GM23248 (cell line): ENCODE measurements around the gene SLC25A34. TPM values are rescaled to one million over a fixed set of nuclear protein-coding genes. Genes with fewer than 3 reads are reported as not detected.

Source experiments
- DNase-seq: peaks from one replicate; pipeline ENCODE4 v3.0.0-alpha.2; 2015
- H2AFZ ChIP-seq: fragments of 200-600 bp; sonication (generic); 2 replicates; pipeline ENCODE4 v1.6.1; 2016; ENCODE audit warnings: antibody characterized with exemption
- H3F3A ChIP-seq: fragments of 200-600 bp; sonication (generic); 2 replicates; pipeline ENCODE4 v1.6.1; 2016; ENCODE audit warnings: mild to moderate bottlenecking, antibody characterized with exemption, mixed run types; ENCODE audit not compliant: insufficient read depth
- H3K27ac ChIP-seq: fragments of 200-600 bp; sonication (generic); 2 replicates; pipeline ENCODE4 v1.5.1; 2016; ENCODE audit warnings: mild to moderate bottlenecking
- H3K27me3 ChIP-seq: fragments of 200-600 bp; sonication (generic); replicated peaks from 2 replicates; pipeline ENCODE4 v1.6.1; 2016; ENCODE audit warnings: mild to moderate bottlenecking; ENCODE audit not compliant: insufficient read depth
- H3K36me3 ChIP-seq: fragments of 200-600 bp; sonication (generic); 2 replicates; pipeline ENCODE4 v1.6.1; 2016; ENCODE audit warnings: low read depth, mild to moderate bottlenecking
- H3K4me1 ChIP-seq: fragments of 200-600 bp; sonication (generic); 2 replicates; pipeline ENCODE4 v1.6.1; 2016; ENCODE audit warnings: mild to moderate bottlenecking; ENCODE audit not compliant: insufficient read depth
- H3K4me2 ChIP-seq: fragments of 200-600 bp; sonication (generic); one replicate; pipeline ENCODE4 v1.6.1; 2016; ENCODE audit warnings: mild to moderate bottlenecking; ENCODE audit not compliant: unreplicated experiment
- H3K4me3 ChIP-seq: fragments of 200-600 bp; sonication (generic); 2 replicates; pipeline ENCODE4 v1.5.1; 2016; ENCODE audit warnings: mild to moderate bottlenecking
- H3K79me2 ChIP-seq: fragments of 200-600 bp; sonication (generic); 2 replicates; pipeline ENCODE4 v1.6.1; 2016; ENCODE audit warnings: mild to moderate bottlenecking; ENCODE audit not compliant: insufficient read depth
- H3K9ac ChIP-seq: fragments of 200-600 bp; sonication (generic); 2 replicates; pipeline ENCODE4 v1.6.1; 2016; ENCODE audit warnings: mild to moderate bottlenecking
- H3K9me2 ChIP-seq: fragments of 200-600 bp; sonication (generic); 2 replicates; pipeline ENCODE4 v1.6.1; 2016; ENCODE audit warnings: mixed run types, mild to moderate bottlenecking, moderate library complexity; ENCODE audit not compliant: insufficient read depth
- H3K9me3 ChIP-seq: fragments of 200-600 bp; sonication (generic); one replicate; pipeline ENCODE4 v1.6.1; 2017; ENCODE audit warnings: low read depth
- H4K20me1 ChIP-seq: fragments of 200-600 bp; sonication (generic); 2 replicates; pipeline ENCODE4 v1.6.0; 2016; ENCODE audit not compliant: insufficient read depth
- EZH2 ChIP-seq: fragments of 200-600 bp; sonication (generic); IDR thresholded peaks from 2 replicates; pipeline ENCODE4 v1.6.1; 2018; ENCODE audit warnings: antibody characterized with exemption, mild to moderate bottlenecking; ENCODE audit not compliant: insufficient read depth, poor library complexity, severe bottlenecking
- EZH2phosphoT487 ChIP-seq: fragments of 200-600 bp; sonication (generic); IDR thresholded peaks from 2 replicates; pipeline ENCODE4 v1.6.1; 2018; ENCODE audit warnings: antibody characterized with exemption, moderate library complexity, mild to moderate bottlenecking, low read depth; ENCODE audit not compliant: insufficient read depth
- WGBS, 2 experiments: methylation state at CpG; one replicate each; pipeline ENCODE4 v1.1.6; 2015 to 2017; ENCODE audit warnings: low lambda C conversion rate in 2 of 2, low coverage in 1 of 2; ENCODE audit errors: missing lambda C conversion rate in 2 of 2; 5-methylcytosine and 5-hydroxymethylcytosine counted together
- in situ Hi-C: fragments of 300-500 bp; cut with MboI; formaldehyde crosslinking; loops from 2 replicates; pipeline ENCODE4 v1.15.0; 2020
- polyA plus RNA-seq: library from polyadenylated mRNA; unstranded; fragments of >200 nt; fragmentation: Nextera tagmentation; extraction: Ambion mirVana; gene quantifications from 2 replicates; pipeline ENCODE4 v1.2.1, GENCODE V29; 2016
- total RNA-seq: library from RNA; depleted of rRNA; stranded (reverse); fragments of >200 nt; shearing (Covaris generic); gene quantifications from 2 replicates; pipeline ENCODE4 v1.2.3, GENCODE V29; 2014

SLC25A34 gene
- total and polyA plus RNA-seq, 2 experiments from 2014 or later: 0.20 to 0.54 TPM

DNA sequence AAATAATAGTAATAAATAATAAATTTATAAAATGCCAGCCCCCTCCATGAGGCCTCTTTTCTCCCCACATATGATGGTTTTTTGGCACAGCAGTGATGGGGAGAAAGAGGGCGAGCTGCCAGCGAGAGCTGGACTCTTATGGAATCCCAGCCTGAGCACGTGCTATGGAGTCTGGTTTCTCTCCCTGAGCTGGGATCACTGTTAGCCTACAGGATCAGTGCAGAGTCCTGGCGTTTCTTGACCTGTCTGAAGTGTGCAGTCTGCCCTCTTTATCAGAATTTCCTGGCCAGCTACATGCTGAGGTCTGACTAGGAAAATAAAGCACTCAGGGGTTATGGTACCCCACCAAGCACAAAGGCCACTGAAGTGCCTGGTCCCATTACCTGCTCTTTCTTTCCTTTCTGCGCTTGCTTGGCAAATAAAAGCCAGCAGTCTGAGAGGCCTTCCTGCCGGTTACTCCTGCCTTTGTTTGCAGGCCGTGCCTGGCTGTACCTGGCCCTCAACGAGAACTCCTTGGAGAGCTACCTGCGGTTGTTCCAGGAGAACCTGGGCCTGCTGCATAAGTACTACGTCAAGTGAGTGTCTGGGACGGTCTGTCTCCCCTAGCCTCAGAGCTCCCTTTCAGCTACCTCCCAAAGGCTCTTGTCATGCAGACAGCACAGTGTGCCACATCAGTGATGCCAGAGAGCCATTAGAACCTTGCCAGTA is 18.5 kb upstream of the SLC25A34 start:
- in situ Hi-C loops: no loop called here
- no peaks in the 10 kb centered on the region for H3K36me3 ChIP-seq

GRCh38 chr1:15718199-15718601 is 17.9 kb upstream of the SLC25A34 start:
- Histone ChIP-seq H3K9me2 (no peaks in the 10 kb centered on the region), H4K20me1 (no peaks in the 10 kb centered on the region; the same call in 1 of the 2 replicates), H3K4me3 (no peak overlapping the region), H3K9ac (no peak overlapping the region), H3F3A (no peaks in the 10 kb centered on the region), H2AFZ (no peak overlapping the region), H3K27ac (no peak overlapping the region), H3K36me3 (no peaks in the 10 kb centered on the region), H3K27me3 (no peaks in the 10 kb centered on the region), H3K4me2 (no peak overlapping the region), H3K9me3 (no peaks in the 10 kb centered on the region), H3K4me1 (peaks cover 10% of the 10 kb centered on the region), H3K79me2 (peaks cover 46% of the 10 kb centered on the region)
- in situ Hi-C loops: no loop called here
- TF ChIP-seq EZH2: no peak
- TF ChIP-seq EZH2phosphoT487: no peak
- WGBS, 2 experiments: 93 to 98% methylated on average over 8 of the region's 8 CpGs
- no peak for DNase-seq

More for the DNA sequence above, 18.5 kb upstream of the SLC25A34 start:
- no peak for TF ChIP-seq EZH2phosphoT487
- no peak for TF ChIP-seq EZH2
- H3K4me3 ChIP-seq: no peak overlapping the region
- no peak overlapping the region for H3K27ac ChIP-seq
- H3K79me2 ChIP-seq: peaks cover 52% of the 10 kb centered on the region
- H3K4me1 ChIP-seq: peaks cover 10% of the 10 kb centered on the region
- WGBS, 2 experiments: 97% methylated on average over 11 of the region's 11 CpGs
- no peaks in the 10 kb centered on the region for H3K9me2 ChIP-seq
- no peak overlapping the region for H2AFZ ChIP-seq
- no peaks in the 10 kb centered on the region for H3F3A ChIP-seq
- no peak overlapping the region for H3K9ac ChIP-seq
- no peak for DNase-seq
- H4K20me1 ChIP-seq: no peaks in the 10 kb centered on the region; the same call in 1 of the 2 replicates
- no peak overlapping the region for H3K4me2 ChIP-seq
- no peaks in the 10 kb centered on the region for H3K9me3 ChIP-seq
- H3K27me3 ChIP-seq: no peaks in the 10 kb centered on the region

DNA sequence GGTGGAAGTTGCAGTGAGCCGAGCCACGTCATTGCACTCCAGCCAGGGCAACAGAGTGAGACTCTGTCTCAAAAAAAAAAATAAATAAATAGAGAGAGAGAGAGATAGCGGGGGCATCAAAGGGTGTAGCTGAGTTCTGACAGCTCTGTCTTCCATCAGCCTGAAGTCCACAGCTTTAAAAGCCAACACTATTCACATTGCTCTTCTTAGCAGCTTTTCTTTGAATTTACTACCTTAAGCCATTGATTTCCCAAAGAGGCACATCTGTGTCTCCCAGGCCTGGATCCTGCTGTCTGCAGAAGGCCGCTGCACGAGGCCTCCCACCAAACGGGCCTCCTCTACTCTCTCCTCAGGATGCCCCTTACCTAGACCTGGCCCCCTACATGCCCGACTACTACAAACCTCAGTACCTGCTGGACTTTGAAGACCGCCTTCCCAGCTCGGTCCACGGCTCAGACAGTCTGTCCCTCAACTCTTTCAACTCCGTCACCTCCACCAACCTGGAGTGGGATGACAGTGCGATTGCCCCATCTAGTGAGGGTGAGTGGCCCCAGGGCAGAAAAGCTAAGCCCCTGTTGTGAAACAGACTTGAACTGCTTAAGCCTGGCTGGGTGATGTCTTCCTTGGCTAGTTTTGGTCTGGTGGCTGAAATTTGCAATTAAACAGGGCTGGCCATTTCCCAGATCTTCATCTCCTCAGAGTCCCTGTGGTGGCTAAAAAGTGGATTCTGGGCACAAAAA is 16.5 kb upstream of the SLC25A34 start:
- H3K27ac ChIP-seq: no peak overlapping the region
- no peak for TF ChIP-seq EZH2
- TF ChIP-seq EZH2phosphoT487: no peak
- H2AFZ ChIP-seq: no peak overlapping the region
- no peak overlapping the region for H3K9ac ChIP-seq
- DNase-seq: no peak
- no peaks in the 10 kb centered on the region for H3F3A ChIP-seq
- H3K27me3 ChIP-seq: no peaks in the 10 kb centered on the region
- in situ Hi-C loops: no loop called here
- no peak overlapping the region for H3K4me2 ChIP-seq
- no peaks in the 10 kb centered on the region for H3K9me3 ChIP-seq
- no peaks in the 10 kb centered on the region; the same call in 1 of the 2 replicates for H4K20me1 ChIP-seq
- 88 to 90% methylated on average over 12 of the region's 12 CpGs for WGBS, 2 experiments
- H3K4me1 ChIP-seq: peaks cover 5% of the 10 kb centered on the region
- H3K79me2 ChIP-seq: peaks cover 32% of the 10 kb centered on the region
- no peak overlapping the region for H3K4me3 ChIP-seq
- H3K9me2 ChIP-seq: no peaks in the 10 kb centered on the region
- H3K36me3 ChIP-seq: no peaks in the 10 kb centered on the region

DNA sequence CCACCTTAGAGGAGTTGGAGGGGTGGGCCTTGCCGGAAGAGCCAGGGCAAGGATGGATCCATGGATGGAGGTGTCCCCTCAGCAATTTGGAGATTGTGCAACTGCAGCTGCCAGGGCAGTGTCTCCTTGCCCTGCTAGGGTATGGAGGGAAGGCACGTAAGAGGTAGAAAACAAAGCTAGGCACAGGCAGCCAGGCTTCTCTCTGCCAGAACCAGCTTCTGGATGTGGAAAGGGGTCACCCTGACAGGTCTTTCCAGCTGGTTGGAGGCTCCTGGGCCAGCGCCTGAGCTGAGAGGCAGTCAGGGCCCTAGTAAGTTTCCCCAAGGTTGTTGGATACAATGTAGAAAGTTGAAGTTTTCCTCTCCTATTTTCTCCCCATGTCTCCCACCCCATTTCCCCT is 15.2 kb upstream of the SLC25A34 start:
- peaks cover 19% of the 10 kb centered on the region for H3K79me2 ChIP-seq
- no peaks in the 10 kb centered on the region for H3K36me3 ChIP-seq
- H3K9me3 ChIP-seq: no peaks in the 10 kb centered on the region
- H3K4me1 ChIP-seq: no peaks in the 10 kb centered on the region
- H2AFZ ChIP-seq: no peak overlapping the region
- H3F3A ChIP-seq: no peaks in the 10 kb centered on the region
- TF ChIP-seq EZH2phosphoT487 (no peak), EZH2 (no peak)
- H3K27ac ChIP-seq: no peak overlapping the region
- H3K9ac ChIP-seq: no peak overlapping the region
- no peak for DNase-seq
- in situ Hi-C loops: no loop called here
- WGBS, 2 experiments: 100% methylated on average over 3 of the region's 3 CpGs
- H3K9me2 ChIP-seq: no peaks in the 10 kb centered on the region
- H4K20me1 ChIP-seq: no peaks in the 10 kb centered on the region
- no peak overlapping the region for H3K4me3 ChIP-seq
- no peaks in the 10 kb centered on the region for H3K27me3 ChIP-seq
- H3K4me2 ChIP-seq: no peak overlapping the region
